OCI-LY3 (cell line): Measurements from ENCODE around the gene CRB3.

Experiments
- H2AFZ ChIP-seq: fragments of 200-600, 300-600 bp; shearing (Covaris generic); 2 replicates; pipeline ENCODE4 v1.6.0; 2014; ENCODE audit warnings: antibody characterized with exemption, low read depth, low read length
- H3K27ac ChIP-seq: fragments of 200-600, 300-600 bp; sonication (generic); 2 replicates; pipeline ENCODE4 v1.5.1; 2014; ENCODE audit warnings: mild to moderate bottlenecking, low read length, moderate library complexity, mixed read lengths
- H3K27me3 ChIP-seq: fragments of 200-600, 300-600 bp; sonication (generic); 2 replicates; pipeline ENCODE4 v1.6.1; 2014; ENCODE audit warnings: low read depth, low read length, mixed read lengths
- H3K36me3 ChIP-seq: fragments of 200-600, 300-600 bp; sonication (generic); replicated peaks from 2 replicates; pipeline ENCODE3; 2014; ENCODE audit warnings: low read depth, low read length, mixed read lengths
- H3K4me1 ChIP-seq: fragments of 300-600, 200-600 bp; sonication (generic); 2 replicates; pipeline ENCODE4 v1.6.1; 2014; ENCODE audit warnings: low read length, mixed read lengths
- H3K4me2 ChIP-seq: fragments of 200-600, 300-600 bp; sonication (generic); 2 replicates; pipeline ENCODE4 v1.6.1; 2014; ENCODE audit warnings: low read length, mixed read lengths
- H3K4me3 ChIP-seq: fragments of 300-600, 200-600 bp; sonication (generic); 2 replicates; pipeline ENCODE4 v1.5.1; 2014; ENCODE audit warnings: antibody characterized with exemption, mild to moderate bottlenecking, low read length, moderate library complexity
- H3K79me2 ChIP-seq: fragments of 300-600, 200-600 bp; shearing (Covaris generic); 2 replicates; pipeline ENCODE4 v1.6.1; 2014; ENCODE audit warnings: mild to moderate bottlenecking, low read length, mixed read lengths
- H3K9ac ChIP-seq: fragments of 300-600, 200-600 bp; shearing (Covaris generic); 2 replicates; pipeline ENCODE4 v1.6.0; 2014; ENCODE audit warnings: mild to moderate bottlenecking, low read length, moderate library complexity
- H3K9me3 ChIP-seq: fragments of 200-600, 300-600 bp; shearing (Covaris generic); 2 replicates; pipeline ENCODE4 v1.6.1; 2014; ENCODE audit warnings: low read length, mixed read lengths; ENCODE audit not compliant: insufficient read depth
- H4K20me1 ChIP-seq: fragments of 200-600, 300-600 bp; sonication (generic); 2 replicates; pipeline ENCODE4 v1.6.1; 2016; ENCODE audit warnings: low read length, mixed read lengths; ENCODE audit not compliant: insufficient read depth
- EZH2phosphoT487 ChIP-seq: fragments of 200-600 bp; shearing (Covaris generic); IDR thresholded peaks from 2 replicates; pipeline ENCODE4 v1.6.1; 2018; ENCODE audit warnings: antibody characterized with exemption, mixed run types, low read depth
- TF ChIP-seq, protein P1 (sequence below): fragments of 200-600, 300-600 bp; sonication (generic); IDR thresholded peaks from 2 replicates; pipeline ENCODE4 v1.5.1; 2014; ENCODE audit warnings: antibody characterized with exemption, low read length, low read depth

The CRB3 gene

DNA sequence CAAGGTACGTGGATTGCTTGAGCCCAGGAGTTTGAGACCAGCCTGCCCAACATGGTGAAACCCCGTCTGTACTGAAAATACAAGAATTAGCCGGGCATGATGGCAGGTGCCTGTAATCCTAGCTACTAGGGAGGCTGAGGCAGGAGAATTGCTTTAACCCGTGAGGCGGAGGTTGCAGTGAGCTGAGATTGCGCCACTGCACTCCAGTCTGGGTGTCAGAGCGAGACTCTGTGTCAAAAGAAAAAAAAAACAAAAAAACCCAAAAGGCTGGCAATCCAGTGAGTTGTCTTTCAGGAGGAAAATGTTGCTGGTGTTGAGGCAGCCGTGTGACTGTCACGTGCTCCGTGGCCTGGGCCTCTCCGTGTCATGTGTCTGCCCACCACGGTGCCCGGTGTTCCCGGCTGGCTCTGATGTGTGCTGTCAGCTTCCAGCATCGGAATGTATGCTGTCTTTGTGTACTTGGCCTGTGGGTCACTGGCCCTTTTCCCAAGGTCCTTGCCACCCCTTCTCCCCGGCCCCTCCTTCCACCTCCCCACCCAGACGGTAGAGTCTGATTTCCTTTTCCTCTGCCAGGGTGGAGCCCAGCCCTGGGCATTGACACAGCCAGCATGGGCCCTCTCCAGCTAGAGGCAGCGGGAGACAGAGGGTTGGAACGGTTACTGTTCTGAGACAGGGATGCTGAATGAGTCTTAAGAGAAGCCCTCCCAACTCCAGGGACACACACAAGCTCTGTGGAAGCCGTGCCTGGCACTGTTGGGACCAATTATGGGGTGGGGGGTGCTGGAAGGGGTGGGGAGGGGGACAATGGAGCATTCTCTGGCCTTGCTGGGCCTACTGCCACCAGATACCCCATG lies 45.3 kb downstream of the CRB3 start:
- Histone ChIP-seq H3K36me3 (no peaks in the 10 kb centered on the region), H3K79me2 (no peaks in the 10 kb centered on the region), H3K27ac (no peak overlapping the region), H4K20me1 (no peaks in the 10 kb centered on the region), H2AFZ (no peak overlapping the region), H3K4me2 (no peak overlapping the region), H3K27me3 (no peaks in the 10 kb centered on the region), H3K4me3 (no peak overlapping the region), H3K9me3 (no peaks in the 10 kb centered on the region), H3K4me1 (peaks cover 7% of the 10 kb centered on the region; the same call in 1 of the 2 replicates), H3K9ac (no peak overlapping the region)
- TF ChIP-seq, protein P1, sequence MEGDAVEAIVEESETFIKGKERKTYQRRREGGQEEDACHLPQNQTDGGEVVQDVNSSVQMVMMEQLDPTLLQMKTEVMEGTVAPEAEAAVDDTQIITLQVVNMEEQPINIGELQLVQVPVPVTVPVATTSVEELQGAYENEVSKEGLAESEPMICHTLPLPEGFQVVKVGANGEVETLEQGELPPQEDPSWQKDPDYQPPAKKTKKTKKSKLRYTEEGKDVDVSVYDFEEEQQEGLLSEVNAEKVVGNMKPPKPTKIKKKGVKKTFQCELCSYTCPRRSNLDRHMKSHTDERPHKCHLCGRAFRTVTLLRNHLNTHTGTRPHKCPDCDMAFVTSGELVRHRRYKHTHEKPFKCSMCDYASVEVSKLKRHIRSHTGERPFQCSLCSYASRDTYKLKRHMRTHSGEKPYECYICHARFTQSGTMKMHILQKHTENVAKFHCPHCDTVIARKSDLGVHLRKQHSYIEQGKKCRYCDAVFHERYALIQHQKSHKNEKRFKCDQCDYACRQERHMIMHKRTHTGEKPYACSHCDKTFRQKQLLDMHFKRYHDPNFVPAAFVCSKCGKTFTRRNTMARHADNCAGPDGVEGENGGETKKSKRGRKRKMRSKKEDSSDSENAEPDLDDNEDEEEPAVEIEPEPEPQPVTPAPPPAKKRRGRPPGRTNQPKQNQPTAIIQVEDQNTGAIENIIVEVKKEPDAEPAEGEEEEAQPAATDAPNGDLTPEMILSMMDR, result no peak
- no peak for TF ChIP-seq EZH2phosphoT487

DNA sequence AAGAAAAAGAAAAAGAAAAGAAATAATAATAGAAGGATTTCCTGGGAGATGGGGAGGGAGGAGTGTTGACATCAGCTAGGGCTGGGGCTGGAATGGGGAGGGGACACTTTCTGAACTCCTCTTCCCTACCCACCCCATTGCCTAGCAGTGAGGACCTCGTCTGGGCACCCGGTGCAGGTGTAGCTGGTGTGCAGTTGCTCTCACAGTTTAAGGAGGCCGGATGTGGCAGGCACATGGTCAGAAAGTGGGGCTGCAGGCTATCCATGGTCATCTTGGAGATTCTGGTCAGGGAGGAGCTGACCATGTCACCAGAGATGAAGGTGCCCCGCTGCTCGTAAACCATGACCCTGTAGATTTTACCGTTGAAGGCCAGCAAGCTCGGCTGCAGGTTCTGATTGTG lies 46.5 kb downstream of the CRB3 start:
- H3K4me1 ChIP-seq, result no peaks in the 10 kb centered on the region
- no peaks in the 10 kb centered on the region for H3K79me2 ChIP-seq
- TF ChIP-seq, protein P1, result no peak
- no peak for TF ChIP-seq EZH2phosphoT487
- no peak overlapping the region for H3K9ac ChIP-seq
- no peaks in the 10 kb centered on the region for H3K36me3 ChIP-seq
- H4K20me1 ChIP-seq, result no peaks in the 10 kb centered on the region
- no peaks in the 10 kb centered on the region for H3K27me3 ChIP-seq
- H3K9me3 ChIP-seq, result no peaks in the 10 kb centered on the region
- no peak overlapping the region for H2AFZ ChIP-seq
- no peak overlapping the region for H3K4me3 ChIP-seq
- no peak overlapping the region for H3K4me2 ChIP-seq
- no peak overlapping the region for H3K27ac ChIP-seq

DNA sequence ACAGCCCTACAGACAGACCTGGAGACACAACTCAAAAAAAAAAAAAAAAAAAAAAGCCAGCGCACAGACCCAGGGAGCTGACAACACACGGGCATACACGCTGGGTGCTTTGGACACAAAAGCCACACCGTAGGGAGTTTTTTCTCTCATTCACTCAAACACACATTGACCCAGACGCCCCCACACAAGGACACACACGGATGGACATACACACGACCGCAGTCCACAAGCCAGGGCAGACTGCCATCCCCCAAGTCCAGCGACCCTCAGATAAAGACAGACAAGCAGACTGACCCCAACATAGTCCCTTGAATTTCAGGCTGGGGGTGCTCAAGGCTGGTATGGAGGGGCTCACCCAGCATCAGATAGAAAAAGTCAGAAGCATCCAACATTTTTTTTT lies 50.0 kb downstream of the CRB3 start:
- Histone ChIP-seq H3K27ac (no peak overlapping the region), H3K4me1 (peaks cover 21% of the 10 kb centered on the region), H3K9me3 (no peaks in the 10 kb centered on the region), H3K36me3 (no peaks in the 10 kb centered on the region), H3K4me3 (no peak overlapping the region), H3K9ac (no peak overlapping the region), H3K79me2 (no peaks in the 10 kb centered on the region), H4K20me1 (no peaks in the 10 kb centered on the region), H2AFZ (no peak overlapping the region), H3K27me3 (no peaks in the 10 kb centered on the region), H3K4me2 (no peak overlapping the region)
- TF ChIP-seq, protein P1, result no peak
- no peak for TF ChIP-seq EZH2phosphoT487

DNA sequence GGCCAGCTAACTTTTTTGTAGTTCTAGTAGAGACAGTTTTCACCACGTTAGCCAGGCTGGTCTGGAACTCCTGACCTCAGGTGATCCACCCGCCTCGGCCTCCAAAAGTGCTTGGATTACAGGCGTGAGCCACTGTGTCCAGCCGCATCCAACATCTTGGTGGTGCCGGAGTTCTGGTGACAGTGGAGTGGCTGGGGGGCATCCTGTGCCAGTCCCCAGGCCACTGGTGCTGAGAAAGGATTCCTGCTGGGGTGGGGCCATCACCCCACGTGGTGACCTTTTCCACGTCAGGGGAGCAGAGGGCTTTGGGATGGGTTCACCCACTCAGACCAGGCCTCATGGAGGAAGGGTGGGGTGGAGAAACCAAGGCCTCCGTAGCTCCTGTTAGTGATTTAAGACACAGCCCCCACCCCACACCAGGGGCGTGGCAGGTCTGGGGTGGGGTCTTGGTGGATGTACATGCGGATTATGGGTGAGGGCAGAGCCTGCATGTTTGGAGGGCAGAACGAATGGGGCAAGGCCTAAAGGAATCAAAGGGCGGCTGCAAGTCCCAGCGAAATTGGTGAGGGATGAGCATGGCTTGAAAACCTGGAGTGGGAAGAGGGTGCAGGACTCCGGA lies 51.0 kb downstream of the CRB3 start:
- Histone ChIP-seq H2AFZ (no peak overlapping the region), H3K27ac (no peak overlapping the region), H3K36me3 (no peaks in the 10 kb centered on the region), H3K27me3 (no peaks in the 10 kb centered on the region), H3K4me3 (no peak overlapping the region), H3K9ac (no peak overlapping the region), H3K4me1 (peaks cover 30% of the 10 kb centered on the region), H3K9me3 (no peaks in the 10 kb centered on the region), H4K20me1 (no peaks in the 10 kb centered on the region), H3K4me2 (no peak overlapping the region), H3K79me2 (no peaks in the 10 kb centered on the region)
- no peak for TF ChIP-seq EZH2phosphoT487
